GM12878 (cell line): ENCODE results near the gene TMEM161A. TPM values are rescaled to one million over a fixed set of nuclear protein-coding genes. Genes with fewer than 3 reads are reported as not detected.

Experiments
- BCL11A ChIP-seq: IDR thresholded peaks from 2 replicates; pipeline ENCODE4 v1.6.1; 2011; ENCODE audit warnings: low read depth, low read length
- BHLHE40 ChIP-seq, 2 experiments: fragments of 450-650 bp in 1 of 2; IDR thresholded peaks; 2 replicates each; pipeline ENCODE4 v1.6.1; 2011 to 2017; ENCODE audit warnings: low read depth in 2 of 2, borderline replicate concordance in 1 of 2, improper control_type of control experiment in 1 of 2, low read length in 1 of 2, mild to moderate bottlenecking in 1 of 2
- CBFB ChIP-seq: IDR thresholded peaks from 2 replicates; pipeline ENCODE4 v1.6.1; 2016; ENCODE audit warnings: antibody characterized with exemption, low read depth
- CREB1 ChIP-seq: IDR thresholded peaks from 2 replicates; pipeline ENCODE4 v1.6.1; 2012; ENCODE audit warnings: low read depth, mild to moderate bottlenecking, inconsistent platforms
- EP300 ChIP-seq, 2 experiments: fragments of 150-350 bp in 1 of 2; IDR thresholded peaks; 2 replicates each; pipeline ENCODE4 v1.6.1; 2011 to 2012; ENCODE audit warnings: low read depth in 2 of 2, low read length in 2 of 2, borderline replicate concordance in 1 of 2, improper control_type of control experiment in 1 of 2, inconsistent platforms in 1 of 2; ENCODE audit not compliant: control insufficient read depth in 1 of 2
- ETV6 ChIP-seq, 2 experiments: fragments of 450-650 bp in 1 of 2; IDR thresholded peaks in 1 of 2; conservative IDR thresholded peaks in 1 of 2; 2 replicates each; pipeline ENCODE4 v1.6.1; 2014; ENCODE audit warnings: antibody characterized with exemption in 1 of 2, borderline replicate concordance in 1 of 2, low read depth in 1 of 2, mild to moderate bottlenecking in 1 of 2, moderate library complexity in 1 of 2
- IKZF2 ChIP-seq, 2 experiments: fragments of 450-650 bp; IDR thresholded peaks; 2 replicates each; pipeline ENCODE4 v1.6.1; 2017; ENCODE audit warnings: mild to moderate bottlenecking in 2 of 2, moderate library complexity in 2 of 2
- MEF2B ChIP-seq: fragments of 450-650 bp; IDR thresholded peaks from 2 replicates; pipeline ENCODE4 v1.6.1; 2018; ENCODE audit warnings: mild to moderate bottlenecking, moderate library complexity; ENCODE audit not compliant: partially characterized antibody, poor library complexity, severe bottlenecking
- MTA2 ChIP-seq: fragments of 450-650 bp; IDR thresholded peaks from 2 replicates; pipeline ENCODE4 v1.6.1; 2016; ENCODE audit warnings: low read depth, mild to moderate bottlenecking, moderate library complexity
- MTA3 ChIP-seq: IDR thresholded peaks from 2 replicates; pipeline ENCODE4 v1.6.1; 2012; ENCODE audit warnings: low read length, inconsistent platforms, borderline replicate concordance
- MYC ChIP-seq: IDR thresholded peaks from 2 replicates; pipeline ENCODE4 v1.6.1; 2011; ENCODE audit warnings: mild to moderate bottlenecking, low read length, moderate library complexity, inconsistent platforms; ENCODE audit not compliant: insufficient read depth, insufficient replicate concordance, insufficient read length, severe bottlenecking
- NBN ChIP-seq: fragments of 450-650 bp; IDR thresholded peaks from 2 replicates; pipeline ENCODE4 v1.6.1; 2016
- PAX8 ChIP-seq: fragments of 450-650 bp; IDR thresholded peaks from 2 replicates; pipeline ENCODE4 v1.6.1; 2017; ENCODE audit warnings: mild to moderate bottlenecking, moderate library complexity
- POLR2A ChIP-seq: IDR thresholded peaks from 2 replicates; pipeline ENCODE4 v1.6.1; 2011; ENCODE audit warnings: low read depth, mild to moderate bottlenecking, low read length
- RELA ChIP-seq: fragments of 450-650 bp; IDR thresholded peaks from 2 replicates; pipeline ENCODE4 v1.8.0; 2014; ENCODE audit warnings: borderline replicate concordance; ENCODE audit not compliant: partially characterized antibody
- SMARCA5 ChIP-seq: fragments of 450-650 bp; IDR thresholded peaks from 2 replicates; pipeline ENCODE4 v1.6.1; 2017; ENCODE audit warnings: mild to moderate bottlenecking
- TAF1 ChIP-seq: IDR thresholded peaks from 2 replicates; pipeline ENCODE4 v1.6.1; 2011; ENCODE audit warnings: mild to moderate bottlenecking, low read depth, low read length, borderline replicate concordance
- TCF3 ChIP-seq: IDR thresholded peaks from 2 replicates; pipeline ENCODE4 v1.6.1; 2012; ENCODE audit warnings: low read depth, mild to moderate bottlenecking, low read length, borderline replicate concordance; ENCODE audit not compliant: insufficient read depth
- ZBED1 ChIP-seq: IDR thresholded peaks from 2 replicates; pipeline ENCODE4 v1.6.1; 2016; ENCODE audit warnings: borderline replicate concordance
- ZZZ3 ChIP-seq: IDR thresholded peaks from 2 replicates; pipeline ENCODE4 v1.6.1; 2011; ENCODE audit warnings: low read depth; ENCODE audit not compliant: control insufficient read depth, insufficient read length
- polyA plus RNA-seq, 11 experiments: library from polyadenylated mRNA; depleted of rRNA in 4 of 11; unstranded in 6 of 11; stranded (reverse) in 5 of 11; fragments of >200 nt; fragmentation: Nextera tagmentation in 4 of 11; fragmentation: Illumina TruSeq in 1 of 11; extraction: Ambion mirVana in 4 of 11; extraction: Trizol in 1 of 11; gene quantifications; 1 replicate in 1 of 11; 2 replicates in 10 of 11; pipeline versions ENCODE4 v1.2.1 to v1.2.3, GENCODE V29; 2011 to 2016; ENCODE audit warnings: inconsistent platforms in 2 of 11, missing spikeins in 2 of 11, low read depth in 1 of 11
- total RNA-seq, 4 experiments: library from RNA; depleted of rRNA in 3 of 4; stranded (reverse); fragments of >200 nt in 3 of 4; fragmentation: Illumina TruSeq in 1 of 4; extraction: Trizol in 1 of 4; gene quantifications; 2 replicates each; pipeline versions ENCODE4 v1.2.1 to v1.2.3, GENCODE V29; 2013 to 2021
- TF ChIP-seq, protein P1 (sequence below): IDR thresholded peaks from 2 replicates; pipeline ENCODE4 v1.6.1; 2012; ENCODE audit warnings: improper control_type of control experiment, low read depth, low read length; ENCODE audit not compliant: insufficient replicate concordance
- TF ChIP-seq, protein P2 (sequence below): fragments of 450-650 bp; IDR thresholded peaks from 2 replicates; pipeline ENCODE4 v1.6.1; 2017; ENCODE audit warnings: low read depth, mild to moderate bottlenecking, moderate library complexity

Gene TMEM161A
- total and polyA plus RNA-seq, 10 of the 15 experiments (the other 5 are each of a cell fraction or from before 2014, with no cell fraction given) = 1.1 to 37.1 (median 19.0) TPM

DNA sequence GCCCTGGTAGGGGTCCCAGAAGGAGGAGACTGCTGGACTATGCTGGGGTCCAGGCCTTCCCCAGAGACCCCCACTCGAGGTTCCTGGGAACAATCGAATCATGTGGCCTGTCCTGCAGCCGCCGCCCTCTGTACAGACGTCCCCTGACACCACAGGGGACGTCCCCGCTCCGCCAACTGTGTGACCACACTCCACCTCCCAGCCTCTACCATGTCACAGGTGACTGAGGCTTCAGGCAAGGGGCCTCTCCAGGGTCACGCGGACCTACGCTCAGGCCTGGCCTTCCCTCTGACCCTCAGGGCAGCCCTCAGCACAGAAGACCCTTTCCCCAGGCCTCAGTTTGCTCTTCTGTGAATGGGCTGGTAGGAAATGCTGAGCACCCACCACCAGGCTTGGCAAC lies 13.1 kb upstream of the TMEM161A start (continued):
- TF ChIP-seq, protein P1, sequence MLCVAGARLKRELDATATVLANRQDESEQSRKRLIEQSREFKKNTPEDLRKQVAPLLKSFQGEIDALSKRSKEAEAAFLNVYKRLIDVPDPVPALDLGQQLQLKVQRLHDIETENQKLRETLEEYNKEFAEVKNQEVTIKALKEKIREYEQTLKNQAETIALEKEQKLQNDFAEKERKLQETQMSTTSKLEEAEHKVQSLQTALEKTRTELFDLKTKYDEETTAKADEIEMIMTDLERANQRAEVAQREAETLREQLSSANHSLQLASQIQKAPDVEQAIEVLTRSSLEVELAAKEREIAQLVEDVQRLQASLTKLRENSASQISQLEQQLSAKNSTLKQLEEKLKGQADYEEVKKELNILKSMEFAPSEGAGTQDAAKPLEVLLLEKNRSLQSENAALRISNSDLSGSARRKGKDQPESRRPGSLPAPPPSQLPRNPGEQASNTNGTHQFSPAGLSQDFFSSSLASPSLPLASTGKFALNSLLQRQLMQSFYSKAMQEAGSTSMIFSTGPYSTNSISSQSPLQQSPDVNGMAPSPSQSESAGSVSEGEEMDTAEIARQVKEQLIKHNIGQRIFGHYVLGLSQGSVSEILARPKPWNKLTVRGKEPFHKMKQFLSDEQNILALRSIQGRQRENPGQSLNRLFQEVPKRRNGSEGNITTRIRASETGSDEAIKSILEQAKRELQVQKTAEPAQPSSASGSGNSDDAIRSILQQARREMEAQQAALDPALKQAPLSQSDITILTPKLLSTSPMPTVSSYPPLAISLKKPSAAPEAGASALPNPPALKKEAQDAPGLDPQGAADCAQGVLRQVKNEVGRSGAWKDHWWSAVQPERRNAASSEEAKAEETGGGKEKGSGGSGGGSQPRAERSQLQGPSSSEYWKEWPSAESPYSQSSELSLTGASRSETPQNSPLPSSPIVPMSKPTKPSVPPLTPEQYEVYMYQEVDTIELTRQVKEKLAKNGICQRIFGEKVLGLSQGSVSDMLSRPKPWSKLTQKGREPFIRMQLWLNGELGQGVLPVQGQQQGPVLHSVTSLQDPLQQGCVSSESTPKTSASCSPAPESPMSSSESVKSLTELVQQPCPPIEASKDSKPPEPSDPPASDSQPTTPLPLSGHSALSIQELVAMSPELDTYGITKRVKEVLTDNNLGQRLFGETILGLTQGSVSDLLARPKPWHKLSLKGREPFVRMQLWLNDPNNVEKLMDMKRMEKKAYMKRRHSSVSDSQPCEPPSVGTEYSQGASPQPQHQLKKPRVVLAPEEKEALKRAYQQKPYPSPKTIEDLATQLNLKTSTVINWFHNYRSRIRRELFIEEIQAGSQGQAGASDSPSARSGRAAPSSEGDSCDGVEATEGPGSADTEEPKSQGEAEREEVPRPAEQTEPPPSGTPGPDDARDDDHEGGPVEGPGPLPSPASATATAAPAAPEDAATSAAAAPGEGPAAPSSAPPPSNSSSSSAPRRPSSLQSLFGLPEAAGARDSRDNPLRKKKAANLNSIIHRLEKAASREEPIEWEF = no peak
- peak; percentile 12; the same call in 1 of the 2 replicates for TF ChIP-seq SMARCA5
- TF ChIP-seq MEF2B = peak; percentile 66
- peak; percentile 58 to 63; a peak in 3 of 4 replicates for TF ChIP-seq BHLHE40 (IDR thresholded peaks at IDR 0.05; ENCODE audit: borderline replicate concordance in 1 of 2, low read depth in 2 of 2, low read length in 1 of 2)
- no peak for TF ChIP-seq TAF1
- peak; percentile 54 for TF ChIP-seq POLR2A
- no peak for TF ChIP-seq ZBED1
- TF ChIP-seq, protein P2, sequence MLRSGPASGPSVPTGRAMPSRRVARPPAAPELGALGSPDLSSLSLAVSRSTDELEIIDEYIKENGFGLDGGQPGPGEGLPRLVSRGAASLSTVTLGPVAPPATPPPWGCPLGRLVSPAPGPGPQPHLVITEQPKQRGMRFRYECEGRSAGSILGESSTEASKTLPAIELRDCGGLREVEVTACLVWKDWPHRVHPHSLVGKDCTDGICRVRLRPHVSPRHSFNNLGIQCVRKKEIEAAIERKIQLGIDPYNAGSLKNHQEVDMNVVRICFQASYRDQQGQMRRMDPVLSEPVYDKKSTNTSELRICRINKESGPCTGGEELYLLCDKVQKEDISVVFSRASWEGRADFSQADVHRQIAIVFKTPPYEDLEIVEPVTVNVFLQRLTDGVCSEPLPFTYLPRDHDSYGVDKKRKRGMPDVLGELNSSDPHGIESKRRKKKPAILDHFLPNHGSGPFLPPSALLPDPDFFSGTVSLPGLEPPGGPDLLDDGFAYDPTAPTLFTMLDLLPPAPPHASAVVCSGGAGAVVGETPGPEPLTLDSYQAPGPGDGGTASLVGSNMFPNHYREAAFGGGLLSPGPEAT = peak; percentile 42; the same call in 1 of the 2 replicates
- no peak for TF ChIP-seq ETV6 (conservative IDR thresholded peaks at IDR 0.05 in 1 of 2, IDR thresholded peaks at IDR 0.05 in 1 of 2; ENCODE audit: borderline replicate concordance in 1 of 2, low read depth in 1 of 2)
- no peak for TF ChIP-seq MYC
- no peak for TF ChIP-seq MTA3
- TF ChIP-seq MTA2 = peak; percentile 59
- peak; percentile 27 to 33; a peak in 2 of 4 replicates for TF ChIP-seq IKZF2 (IDR thresholded peaks at IDR 0.05)
- 0 out of 2 replicates have a peak, but pooled peaks have one; percentile 19 for TF ChIP-seq BCL11A
- 0 out of 2 replicates have a peak, but pooled peaks have one; percentile 46 for TF ChIP-seq NBN
- TF ChIP-seq RELA = peak; percentile 7
- TF ChIP-seq TCF3 = 0 out of 2 replicates have a peak, but pooled peaks have one; percentile 10
- TF ChIP-seq CREB1 = 0 out of 2 replicates have a peak, but pooled peaks have one; percentile 35
- peak in 1 of 2 experiments; percentile 37; a peak in 1 of 4 replicates for TF ChIP-seq EP300 (IDR thresholded peaks at IDR 0.05; ENCODE audit: borderline replicate concordance in 1 of 2, control insufficient read depth in 1 of 2, low read depth in 2 of 2, low read length in 2 of 2)
- TF ChIP-seq CBFB = peak; percentile 64; the same call in 1 of the 2 replicates
- no peak for TF ChIP-seq PAX8
- no peak for TF ChIP-seq ZZZ3
